Measurements from ENCODE around the gene NDUFAF8.

The NDUFAF8 gene

GRCh38 chr17:81251094-81251708, 12.1 kb downstream of the NDUFAF8 start:
- Histone ChIP-seq H3K27ac (ENCODE audit: poor library complexity, severe bottlenecking) (no peak overlapping the region), H3K4me1 (ENCODE audit: insufficient read depth, poor library complexity, severe bottlenecking) (peaks cover 7% of the 10 kb centered on the region), H3K27me3 (ENCODE audit: insufficient read depth, poor library complexity, severe bottlenecking) (no peaks in the 10 kb centered on the region), H3K4me3 (ENCODE audit: severe bottlenecking) (no peak overlapping the region), H3K36me3 (ENCODE audit: low read depth) (peaks cover 23% of the 10 kb centered on the region), H3K9me3 (ENCODE audit: severe bottlenecking) (no peaks in the 10 kb centered on the region)
- no peak for ATAC-seq (ENCODE audit: low read depth)
- TF ChIP-seq CTCF (IDR thresholded peaks at IDR 0.05; ENCODE audit: poor library complexity, severe bottlenecking): no peak
- DNase-seq (ENCODE audit: low spot score): no peak

GRCh38 chr17:81251709-81252301, 12.7 kb downstream of the NDUFAF8 start:
- Histone ChIP-seq H3K36me3 (ENCODE audit: low read depth) (peaks cover 23% of the 10 kb centered on the region), H3K27ac (ENCODE audit: poor library complexity, severe bottlenecking) (no peak overlapping the region), H3K27me3 (ENCODE audit: insufficient read depth, poor library complexity, severe bottlenecking) (no peaks in the 10 kb centered on the region), H3K4me3 (ENCODE audit: severe bottlenecking) (no peak overlapping the region), H3K9me3 (ENCODE audit: severe bottlenecking) (no peaks in the 10 kb centered on the region), H3K4me1 (ENCODE audit: insufficient read depth, poor library complexity, severe bottlenecking) (peaks cover 7% of the 10 kb centered on the region)
- TF ChIP-seq CTCF (IDR thresholded peaks at IDR 0.05; ENCODE audit: poor library complexity, severe bottlenecking): no peak
- no peak for ATAC-seq (ENCODE audit: low read depth)
- no peak for DNase-seq (ENCODE audit: low spot score)

- Histone ChIP-seq H3K27me3 (ENCODE audit: insufficient read depth, poor library complexity, severe bottlenecking) (no peaks in the 10 kb centered on the region), H3K9me3 (ENCODE audit: severe bottlenecking) (no peaks in the 10 kb centered on the region), H3K36me3 (ENCODE audit: low read depth) (peaks cover 23% of the 10 kb centered on the region), H3K27ac (ENCODE audit: poor library complexity, severe bottlenecking) (no peak overlapping the region), H3K4me3 (ENCODE audit: severe bottlenecking) (no peak overlapping the region), H3K4me1 (ENCODE audit: insufficient read depth, poor library complexity, severe bottlenecking) (peaks cover 7% of the 10 kb centered on the region)
- no peak for ATAC-seq (ENCODE audit: low read depth)
- TF ChIP-seq CTCF (IDR thresholded peaks at IDR 0.05; ENCODE audit: poor library complexity, severe bottlenecking): no peak
- no peak for DNase-seq (ENCODE audit: low spot score)
Measured at GRCh38 chr17:81252326-81252986, 13.3 kb downstream of the NDUFAF8 start.

- ATAC-seq (ENCODE audit: low read depth) (no peak), DNase-seq (ENCODE audit: low spot score) (no peak)
- H3K4me3 ChIP-seq (ENCODE audit: severe bottlenecking): no peak overlapping the region
- H3K4me1 ChIP-seq (ENCODE audit: insufficient read depth, poor library complexity, severe bottlenecking): peaks cover 7% of the 10 kb centered on the region
- TF ChIP-seq CTCF (IDR thresholded peaks at IDR 0.05; ENCODE audit: poor library complexity, severe bottlenecking): no peak
- no peaks in the 10 kb centered on the region for H3K27me3 ChIP-seq (ENCODE audit: insufficient read depth, poor library complexity, severe bottlenecking)
- H3K9me3 ChIP-seq (ENCODE audit: severe bottlenecking): no peaks in the 10 kb centered on the region
- no peak overlapping the region for H3K27ac ChIP-seq (ENCODE audit: poor library complexity, severe bottlenecking)
- H3K36me3 ChIP-seq (ENCODE audit: low read depth): peaks cover 23% of the 10 kb centered on the region
Measured at GRCh38 chr17:81252987-81253329, 13.8 kb downstream of the NDUFAF8 start.

All from RWPE2 (cell line).